ENCODE measurements around the gene NFAT5. TPM values are rescaled to one million over a fixed set of nuclear protein-coding genes. Genes with fewer than 3 reads are reported as not detected.

NFAT5 gene
- total RNA-seq, 1 donor from 2014 or later: 13.9 TPM

GRCh38 chr16:69672315-69672997 is 106.7 kb downstream of the NFAT5 start:
- no peaks in the 10 kb centered on the region for H3K9me3 ChIP-seq (replicated peaks)
- no peak for TF ChIP-seq CTCF (IDR thresholded peaks at IDR 0.05; ENCODE audit: borderline replicate concordance)
- no peaks in the 10 kb centered on the region for H3K27me3 ChIP-seq (ENCODE audit: low read depth)
- no peak for DNase-seq
- intact Hi-C loops (cut with micrococcal nuclease): no loop called here
- H3K36me3 ChIP-seq: peaks cover 74% of the 10 kb centered on the region
- no peaks in the 10 kb centered on the region for H3K4me1 ChIP-seq
- H3K4me3 ChIP-seq: no peak overlapping the region
- no peak overlapping the region for H3K27ac ChIP-seq (replicated peaks)

- Histone ChIP-seq H3K36me3 (peaks cover 78% of the 10 kb centered on the region), H3K27me3 (ENCODE audit: low read depth) (no peaks in the 10 kb centered on the region), H3K4me1 (no peaks in the 10 kb centered on the region), H3K4me3 (no peak overlapping the region), H3K27ac (replicated peaks) (no peak overlapping the region), H3K9me3 (replicated peaks) (no peaks in the 10 kb centered on the region)
- intact Hi-C loops (cut with micrococcal nuclease): no loop called here
- TF ChIP-seq CTCF (IDR thresholded peaks at IDR 0.05; ENCODE audit: borderline replicate concordance): no peak
- DNase-seq: no peak
Measured at GRCh38 chr16:69672998-69673713, 107.4 kb downstream of the NFAT5 start.

- H3K4me3 ChIP-seq: no peak overlapping the region
- peaks cover 87% of the 10 kb centered on the region for H3K36me3 ChIP-seq
- no peaks in the 10 kb centered on the region for H3K27me3 ChIP-seq (ENCODE audit: low read depth)
- H3K4me1 ChIP-seq: no peaks in the 10 kb centered on the region
- intact Hi-C loops (cut with micrococcal nuclease): no loop called here
- H3K27ac ChIP-seq (replicated peaks): no peak overlapping the region
- TF ChIP-seq CTCF (IDR thresholded peaks at IDR 0.05; ENCODE audit: borderline replicate concordance): no peak
- H3K9me3 ChIP-seq (replicated peaks): no peaks in the 10 kb centered on the region
- DNase-seq: no peak
Measured at GRCh38 chr16:69680358-69680757, 114.6 kb downstream of the NFAT5 start.

- no peak for TF ChIP-seq CTCF (IDR thresholded peaks at IDR 0.05; ENCODE audit: borderline replicate concordance)
- intact Hi-C loops (cut with micrococcal nuclease): no loop called here
- DNase-seq: no peak
- H3K36me3 ChIP-seq: peaks cover 76% of the 10 kb centered on the region
- H3K4me3 ChIP-seq: no peak overlapping the region
- H3K27me3 ChIP-seq (ENCODE audit: low read depth): no peaks in the 10 kb centered on the region
- H3K9me3 ChIP-seq (replicated peaks): no peaks in the 10 kb centered on the region
- H3K4me1 ChIP-seq: no peaks in the 10 kb centered on the region
- no peak overlapping the region for H3K27ac ChIP-seq (replicated peaks)
Measured at GRCh38 chr16:69688589-69688988, 122.8 kb downstream of the NFAT5 start.

GRCh38 chr16:69691980-69692911 is 126.5 kb downstream of the NFAT5 start:
- Histone ChIP-seq H3K27me3 (ENCODE audit: low read depth) (no peaks in the 10 kb centered on the region), H3K27ac (replicated peaks) (no peak overlapping the region), H3K36me3 (peaks cover 82% of the 10 kb centered on the region), H3K9me3 (replicated peaks) (no peaks in the 10 kb centered on the region), H3K4me1 (no peaks in the 10 kb centered on the region), H3K4me3 (no peak overlapping the region)
- no peak for DNase-seq
- intact Hi-C loops (cut with micrococcal nuclease): no loop called here
- TF ChIP-seq CTCF (IDR thresholded peaks at IDR 0.05; ENCODE audit: borderline replicate concordance): no peak

Data from left ventricle myocardium inferior (tissue), 1 donor.